Large intestine (tissue), 3 donors: ENCODE data around the gene ZWILCH. TPM values are rescaled to one million over a fixed set of nuclear protein-coding genes. Genes with fewer than 3 reads are reported as not detected.
A peak's percentile ranks its signal among the peaks of the same experiment; 100 is the strongest.
"Not testable (repeated sequence)": the region's sequence is repeated elsewhere in the genome, so short reads cannot be mapped to it uniquely, and the experiment has no call there.

Source experiments
- DNase-seq, 2 donors: peaks; one replicate each; pipeline versions ENCODE4 v3.0.0 to v3.0.0-alpha.2; 2013
- H3K27ac ChIP-seq: one replicate; pipeline ENCODE4 v1.5.1; 2013; ENCODE audit warnings: low read length
- H3K27me3 ChIP-seq: 2 replicates; pipeline ENCODE4 v1.6.1; 2013; ENCODE audit warnings: low read length; ENCODE audit not compliant: control insufficient read depth, insufficient read depth
- H3K36me3 ChIP-seq: 2 replicates; pipeline ENCODE4 v1.6.1; 2013; ENCODE audit warnings: low read length; ENCODE audit not compliant: control insufficient read depth, insufficient read depth
- H3K4me1 ChIP-seq: one replicate; pipeline ENCODE4 v1.6.1; 2013; ENCODE audit warnings: low read length; ENCODE audit not compliant: control insufficient read depth, insufficient read depth
- H3K4me3 ChIP-seq: one replicate; pipeline ENCODE4 v1.5.1; 2013; ENCODE audit warnings: low read length
- H3K9me3 ChIP-seq: one replicate; pipeline ENCODE4 v1.6.1; 2013; ENCODE audit warnings: mild to moderate bottlenecking, low read depth, low read length, moderate library complexity; ENCODE audit not compliant: control insufficient read depth
- WGBS: methylation state at CpG from one replicate; pipeline ENCODE4 v1.1.5; 2013; ENCODE audit warnings: low lambda C conversion rate; ENCODE audit not compliant: insufficient coverage; 5-methylcytosine and 5-hydroxymethylcytosine counted together
- polyA plus RNA-seq: library from polyadenylated mRNA; unstranded; fragments of 120-200 nt; gene quantifications from one replicate; pipeline ENCODE4 v1.2.1, GENCODE V29; 2013

The ZWILCH gene
- polyA plus RNA-seq, 1 donor: 12.3 TPM

- Histone ChIP-seq H3K27ac (no peak overlapping the region), H3K36me3 (peaks cover 52% of the 10 kb centered on the region), H3K9me3 (no peaks in the 10 kb centered on the region), H3K4me3 (no peak overlapping the region), H3K4me1 (no peaks in the 10 kb centered on the region), H3K27me3 (no peaks in the 10 kb centered on the region)
- no CpG with 5 or more reads among the region's 3 CpGs for WGBS
- no peak for DNase-seq
These were observed 18.2 kb upstream of the ZWILCH start for GRCh38 chr15:66486887-66487286.

GRCh38 chr15:66488525-66488924 lies 16.6 kb upstream of the ZWILCH start:
- no peak for DNase-seq
- WGBS: no CpG with 5 or more reads among the region's 5 CpGs

GRCh38 chr15:66489179-66489791 lies 15.8 kb upstream of the ZWILCH start:
- H3K27me3 ChIP-seq: no peaks in the 10 kb centered on the region
- 80% methylated on average over 1 of the region's 6 CpGs for WGBS
- H3K36me3 ChIP-seq: peaks cover 63% of the 10 kb centered on the region
- no peaks in the 10 kb centered on the region for H3K9me3 ChIP-seq
- no peak overlapping the region for H3K27ac ChIP-seq
- no peak overlapping the region for H3K4me3 ChIP-seq
- no peaks in the 10 kb centered on the region for H3K4me1 ChIP-seq
- no peak for DNase-seq

More at GRCh38 chr15:66488525-66488924, 16.6 kb upstream of the ZWILCH start:
- Histone ChIP-seq H3K27ac (no peak overlapping the region), H3K27me3 (no peaks in the 10 kb centered on the region), H3K36me3 (peaks cover 56% of the 10 kb centered on the region), H3K4me3 (no peak overlapping the region), H3K9me3 (no peaks in the 10 kb centered on the region), H3K4me1 (no peaks in the 10 kb centered on the region)

GRCh38 chr15:66491846-66492245 lies 13.3 kb upstream of the ZWILCH start:
- no peak overlapping the region for H3K27ac ChIP-seq
- H3K27me3 ChIP-seq: no peaks in the 10 kb centered on the region
- WGBS: 60% methylated on average over 1 of the region's 3 CpGs
- no peak overlapping the region for H3K4me3 ChIP-seq
- H3K4me1 ChIP-seq: peaks cover 12% of the 10 kb centered on the region
- no peaks in the 10 kb centered on the region for H3K9me3 ChIP-seq
- H3K36me3 ChIP-seq: peaks cover 59% of the 10 kb centered on the region
- DNase-seq: no peak

- Histone ChIP-seq H3K36me3 (peaks cover 56% of the 10 kb centered on the region), H3K27me3 (no peaks in the 10 kb centered on the region)
These were observed 10.9 kb upstream of the ZWILCH start for GRCh38 chr15:66494262-66494661.

GRCh38 chr15:66496951-66497501 lies 8.1 kb upstream of the ZWILCH start:
- peak overlapping the region; percentile 90 for H3K4me3 ChIP-seq
- DNase-seq: no peak
- H3K36me3 ChIP-seq: peaks cover 62% of the 10 kb centered on the region
- H3K9me3 ChIP-seq: no peaks in the 10 kb centered on the region
- no peaks in the 10 kb centered on the region for H3K27me3 ChIP-seq
- peaks cover 14% of the 10 kb centered on the region for H3K4me1 ChIP-seq
- WGBS: no CpG with 5 or more reads among the region's 17 CpGs
- H3K27ac ChIP-seq: peak overlapping the region; percentile 85

More at GRCh38 chr15:66494262-66494661, 10.9 kb upstream of the ZWILCH start:
- Histone ChIP-seq H3K4me3 (no peak overlapping the region), H3K27ac (no peak overlapping the region), H3K9me3 (no peaks in the 10 kb centered on the region), H3K4me1 (peaks cover 14% of the 10 kb centered on the region)
- WGBS: no CpG with 5 or more reads among the region's 2 CpGs
- no peak for DNase-seq

GRCh38 chr15:66497502-66498455 lies 7.3 kb upstream of the ZWILCH start, which contains the start of gene SNAPC5:
TSS of gene SNAPC5 (minus strand) at chr15:66497762. CDS start at chr15:66497731, 31 bp downstream.
- H3K4me3 ChIP-seq: peak within 1 kb of the TSS; percentile 90
- DNase-seq: peak; percentile 94 to 95
- H3K4me1 ChIP-seq: peaks cover 18% of the 10 kb centered on the region
- no peaks in the 10 kb centered on the region for H3K9me3 ChIP-seq
- H3K27me3 ChIP-seq: no peaks in the 10 kb centered on the region
- H3K36me3 ChIP-seq: peaks cover 64% of the 10 kb centered on the region
- 76% methylated on average over 3 of the region's 43 CpGs for WGBS
- peak within 1 kb of the TSS; percentile 85 for H3K27ac ChIP-seq

GRCh38 chr15:66498501-66499386 lies 6.4 kb upstream of the ZWILCH start:
- Histone ChIP-seq H3K27ac (no peak overlapping the region), H3K4me1 (peaks cover 23% of the 10 kb centered on the region), H3K4me3 (no peak overlapping the region), H3K27me3 (no peaks in the 10 kb centered on the region), H3K36me3 (peaks cover 60% of the 10 kb centered on the region), H3K9me3 (no peaks in the 10 kb centered on the region)
- peak in 1 of 2 donors; percentile 3 for DNase-seq
- no CpG with 5 or more reads among the region's 3 CpGs for WGBS

- H3K27ac ChIP-seq: not testable (repeated sequence)
- peaks cover 50% of the 10 kb centered on the region for H3K36me3 ChIP-seq
- no CpG with 5 or more reads among the region's 7 CpGs for WGBS
These were observed 4.8 kb upstream of the ZWILCH start for GRCh38 chr15:66500346-66500745.

More at GRCh38 chr15:66500346-66500745, 4.8 kb upstream of the ZWILCH start:
- DNase-seq, H3K27me3 ChIP-seq, H3K4me3 ChIP-seq, H3K9me3 ChIP-seq: not testable (repeated sequence)
- peaks cover 23% of the 10 kb centered on the region for H3K4me1 ChIP-seq
